ENCODE measurements around the gene LYZL2. TPM values are rescaled to one million over a fixed set of nuclear protein-coding genes. Genes with fewer than 3 reads are reported as not detected.
A peak's percentile ranks its signal among the peaks of the same experiment; 100 is the strongest.

The LYZL2 gene
- total RNA-seq, 1 donor from 2014 or later = not detected

DNA sequence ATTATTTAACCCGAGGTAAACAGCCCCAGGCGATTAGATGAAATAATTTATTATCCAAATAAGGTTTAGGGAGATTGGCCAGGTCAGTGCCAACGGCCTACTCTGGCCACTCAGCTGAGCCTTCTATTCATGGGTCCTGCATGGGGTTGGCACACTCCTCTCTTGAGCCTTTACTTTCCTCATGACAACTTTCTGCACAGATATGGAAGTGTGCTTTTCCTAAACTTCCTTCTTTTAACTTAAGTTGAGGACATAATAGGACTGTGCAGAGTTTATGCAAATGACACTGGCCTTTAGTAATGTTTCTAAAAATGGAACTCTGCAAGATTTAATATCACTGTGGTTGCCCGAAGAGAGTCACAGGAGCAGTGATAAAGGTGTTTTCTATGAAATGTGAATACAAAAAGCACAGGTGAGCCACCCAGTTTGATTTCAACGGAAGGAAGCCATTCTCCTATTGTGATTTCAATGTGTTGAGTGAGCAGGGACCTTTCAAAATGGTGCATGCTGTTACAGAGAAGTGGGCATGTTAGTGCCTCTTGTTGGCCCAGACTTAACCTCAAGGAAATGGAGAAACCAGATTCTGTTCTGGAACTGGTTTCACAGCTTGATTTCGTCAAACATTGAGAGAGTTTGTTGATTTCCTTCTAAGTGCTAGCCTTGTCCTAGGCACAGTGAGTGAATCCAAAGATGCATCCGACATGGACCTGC lies 55.7 kb downstream of the LYZL2 start:
- no peak overlapping the region for H3K27ac Mint-ChIP-seq
- H3K36me3 Mint-ChIP-seq (ENCODE audit: low read depth) = no peaks in the 10 kb centered on the region
- DNase-seq = no peak
- no peaks in the 10 kb centered on the region for H3K9me3 Mint-ChIP-seq
- H3K4me1 Mint-ChIP-seq = no peaks in the 10 kb centered on the region
- peaks cover 23% of the 10 kb centered on the region for H3K27me3 Mint-ChIP-seq
- no peak overlapping the region for H3K4me3 Mint-ChIP-seq
- intact Hi-C loops (cut with micrococcal nuclease) = no loop called here

DNA sequence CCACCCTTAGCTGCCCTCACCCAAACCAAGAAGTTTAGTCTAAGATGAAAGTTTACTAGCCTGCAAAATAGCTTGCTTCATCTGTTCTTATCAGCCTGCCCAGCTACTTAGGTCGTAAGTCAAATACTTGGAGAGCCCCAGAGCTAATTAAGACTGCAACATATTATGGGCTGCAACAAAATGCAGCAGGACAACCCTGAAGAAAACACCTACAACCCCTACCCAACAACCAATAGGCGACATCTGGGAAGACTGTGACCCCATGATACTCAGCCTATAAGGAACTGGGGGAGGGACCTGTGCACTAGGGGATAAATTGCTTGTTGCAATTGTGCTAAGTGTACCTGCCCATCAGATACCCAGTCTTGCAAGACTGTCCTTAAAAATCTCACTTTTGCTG lies 64.1 kb downstream of the LYZL2 start:
- no peak for DNase-seq
- Mint-ChIP-seq H3K4me3 (no peak overlapping the region), H3K27me3 (peaks cover 37% of the 10 kb centered on the region), H3K36me3 (ENCODE audit: low read depth) (no peaks in the 10 kb centered on the region), H3K4me1 (peaks cover 9% of the 10 kb centered on the region), H3K9me3 (no peaks in the 10 kb centered on the region), H3K27ac (no peak overlapping the region)
- intact Hi-C loops (cut with micrococcal nuclease) = no loop called here

DNA sequence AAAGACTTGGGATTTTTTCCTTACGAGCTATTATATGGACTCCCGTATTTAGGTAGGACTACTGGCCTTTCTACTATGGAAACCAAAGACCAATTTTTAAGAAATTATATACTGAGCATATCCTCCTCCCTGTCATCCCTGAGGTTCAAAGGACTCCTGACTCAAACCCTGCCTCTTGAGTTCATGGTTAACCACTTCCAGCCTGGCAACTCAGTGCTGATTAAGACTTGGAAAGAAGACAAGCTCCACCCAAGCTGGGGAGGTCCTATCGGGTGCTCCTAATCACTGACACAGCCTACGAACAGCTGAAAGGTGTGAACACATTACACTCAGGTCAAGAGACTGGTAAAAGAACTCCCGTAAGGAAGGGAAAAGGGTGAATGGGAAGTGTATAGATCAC lies 66.8 kb downstream of the LYZL2 start:
- Mint-ChIP-seq H3K4me1 (peaks cover 9% of the 10 kb centered on the region), H3K4me3 (no peak overlapping the region), H3K36me3 (ENCODE audit: low read depth) (no peaks in the 10 kb centered on the region), H3K27me3 (peaks cover 25% of the 10 kb centered on the region), H3K27ac (no peak overlapping the region), H3K9me3 (no peaks in the 10 kb centered on the region)
- DNase-seq = peak; percentile 78
- intact Hi-C loops (cut with micrococcal nuclease) = no loop called here

Other genes with a start within 250 kb of the LYZL2 start
- 20.9 and 22.0 TPM in 2 replicates for gene MAP3K8, start 195.6 kb downstream of the LYZL2 start, total RNA-seq

All from activated CD4-positive, alpha-beta T cell treated with anti-CD3 and anti-CD28 coated beads, Interleukin-2, amount 10 ng/mL, durations not matched to agents 24 days and 14 days (primary cell).